ENCODE measurements around the gene POLR2I.
"Not testable (repeated sequence)": the region's sequence is repeated elsewhere in the genome, so short reads cannot be mapped to it uniquely, and the experiment has no call there.

The POLR2I gene

DNA sequence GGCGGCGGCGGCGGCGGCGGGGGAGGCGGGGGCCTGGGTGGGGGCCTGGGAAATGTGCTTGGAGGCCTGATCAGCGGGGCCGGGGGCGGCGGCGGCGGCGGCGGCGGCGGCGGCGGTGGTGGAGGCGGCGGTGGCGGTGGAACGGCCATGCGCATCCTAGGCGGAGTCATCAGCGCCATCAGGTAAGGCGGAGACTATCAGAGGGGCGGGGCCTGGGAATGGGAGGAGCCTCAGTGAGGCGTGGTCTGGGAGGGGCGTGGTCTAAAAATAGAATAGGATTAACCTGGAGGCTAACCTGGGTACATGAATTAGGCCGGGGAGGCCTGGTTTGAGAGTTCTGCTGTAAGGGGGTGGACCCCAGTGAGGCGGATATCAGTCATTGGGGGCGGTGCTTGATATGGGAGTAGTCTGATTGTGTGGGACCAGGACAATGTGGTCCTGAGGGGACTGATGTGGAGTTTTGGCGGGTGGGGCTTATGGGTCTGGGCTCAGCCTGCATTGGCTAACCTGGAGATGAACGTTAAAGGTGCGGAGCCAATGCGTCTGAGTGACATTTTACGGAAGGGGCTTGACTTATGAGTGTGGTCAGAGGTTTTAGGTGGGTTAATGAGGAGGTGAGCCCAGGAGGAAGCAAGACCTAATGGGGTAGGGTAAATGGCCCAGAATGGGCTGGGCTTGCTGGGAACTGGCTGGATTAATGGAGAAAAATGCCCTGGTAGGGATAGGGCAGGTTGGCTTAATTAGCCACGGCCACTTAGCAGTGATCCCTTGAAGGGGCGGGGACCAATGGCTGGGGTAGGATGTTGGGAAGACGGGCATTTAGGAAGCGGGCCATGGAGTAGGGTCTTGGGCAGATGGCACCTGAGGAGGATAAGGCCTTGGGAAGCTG lies 26.6 kb upstream of the POLR2I start:
- TF ChIP-seq, protein P1, sequence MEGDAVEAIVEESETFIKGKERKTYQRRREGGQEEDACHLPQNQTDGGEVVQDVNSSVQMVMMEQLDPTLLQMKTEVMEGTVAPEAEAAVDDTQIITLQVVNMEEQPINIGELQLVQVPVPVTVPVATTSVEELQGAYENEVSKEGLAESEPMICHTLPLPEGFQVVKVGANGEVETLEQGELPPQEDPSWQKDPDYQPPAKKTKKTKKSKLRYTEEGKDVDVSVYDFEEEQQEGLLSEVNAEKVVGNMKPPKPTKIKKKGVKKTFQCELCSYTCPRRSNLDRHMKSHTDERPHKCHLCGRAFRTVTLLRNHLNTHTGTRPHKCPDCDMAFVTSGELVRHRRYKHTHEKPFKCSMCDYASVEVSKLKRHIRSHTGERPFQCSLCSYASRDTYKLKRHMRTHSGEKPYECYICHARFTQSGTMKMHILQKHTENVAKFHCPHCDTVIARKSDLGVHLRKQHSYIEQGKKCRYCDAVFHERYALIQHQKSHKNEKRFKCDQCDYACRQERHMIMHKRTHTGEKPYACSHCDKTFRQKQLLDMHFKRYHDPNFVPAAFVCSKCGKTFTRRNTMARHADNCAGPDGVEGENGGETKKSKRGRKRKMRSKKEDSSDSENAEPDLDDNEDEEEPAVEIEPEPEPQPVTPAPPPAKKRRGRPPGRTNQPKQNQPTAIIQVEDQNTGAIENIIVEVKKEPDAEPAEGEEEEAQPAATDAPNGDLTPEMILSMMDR (conservative IDR thresholded peaks at IDR 0.05), result no peak
- no peak for TF ChIP-seq ZFX (IDR thresholded peaks at IDR 0.05)
- peak overlapping the region; percentile 96 for H3K27ac ChIP-seq

DNA sequence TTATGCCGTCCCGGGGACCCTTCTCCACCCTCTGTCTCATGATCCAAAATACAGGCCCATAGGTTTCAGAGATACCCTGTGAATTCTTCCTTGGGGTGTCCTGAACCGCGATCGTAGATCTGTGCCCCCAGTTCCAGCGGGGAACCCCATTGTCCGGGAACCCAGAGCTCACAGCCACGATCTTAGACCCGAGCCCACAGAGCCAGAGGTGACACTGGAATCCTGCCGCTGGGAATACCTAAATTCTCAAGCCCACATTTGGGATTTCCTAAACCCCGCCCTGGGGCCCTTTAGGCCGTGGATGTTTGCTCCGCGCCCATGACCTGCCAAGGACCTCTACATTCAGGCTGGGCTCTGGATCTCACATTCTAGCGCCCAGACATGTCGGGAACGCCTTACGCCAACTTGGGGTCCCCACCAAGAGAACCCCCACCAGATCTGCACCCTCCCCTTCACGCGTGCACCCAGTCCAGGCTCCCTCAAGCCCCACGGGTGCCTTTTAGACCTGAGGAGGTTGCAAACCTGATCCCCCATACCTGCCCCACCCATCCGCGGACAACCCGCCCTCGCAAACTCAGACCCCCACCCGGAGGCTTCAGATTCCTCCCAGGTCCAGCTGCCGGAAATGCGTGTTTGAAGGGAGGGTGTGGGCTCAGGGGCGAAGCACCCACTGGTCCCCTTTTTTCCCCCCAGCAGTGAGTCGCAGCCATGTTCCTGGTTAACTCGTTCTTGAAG lies 25.8 kb upstream of the POLR2I start:
- H3K27ac ChIP-seq, result peak overlapping the region; percentile 96
- TF ChIP-seq ZFX (IDR thresholded peaks at IDR 0.05), result no peak
- TF ChIP-seq, protein P1 (conservative IDR thresholded peaks at IDR 0.05), result no peak

- peak within 1 kb of the TSS; percentile 96 for H3K27ac ChIP-seq
- TF ChIP-seq ZFX (IDR thresholded peaks at IDR 0.05), result 0 out of 2 replicates have a peak, but pooled peaks have one; percentile 31
- TF ChIP-seq, protein P1 (conservative IDR thresholded peaks at IDR 0.05), result no peak
These were observed 25.0 kb upstream of the POLR2I start, which contains the start of gene CAPNS1 for GRCh38 chr19:36139473-36140303. Gene CAPNS1 (plus strand): TSS chr19:36140066. CDS start chr19:36141012, 946 bp downstream.

DNA sequence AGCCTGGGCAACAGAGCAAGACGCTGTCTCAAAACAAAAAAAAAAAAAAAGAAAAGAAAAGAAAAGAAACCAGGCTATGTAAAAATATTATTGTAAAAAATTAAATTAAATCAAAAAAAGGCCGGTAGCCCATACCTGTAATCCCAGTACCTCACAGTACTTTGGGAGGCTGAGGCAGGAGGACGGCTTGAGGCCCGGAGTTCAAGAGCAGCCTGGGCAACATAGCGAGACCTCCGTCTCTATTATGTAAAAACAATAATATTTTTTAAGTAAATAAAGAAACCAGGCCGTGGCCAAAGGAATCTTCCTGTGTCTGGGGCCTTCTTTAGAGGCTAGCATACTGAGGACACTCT lies 24.4 kb upstream of the POLR2I start:
- TF ChIP-seq, protein P1 (conservative IDR thresholded peaks at IDR 0.05), result no peak
- TF ChIP-seq ZFX (IDR thresholded peaks at IDR 0.05), result no peak
- H3K27ac ChIP-seq, result peak overlapping the region; percentile 96

DNA sequence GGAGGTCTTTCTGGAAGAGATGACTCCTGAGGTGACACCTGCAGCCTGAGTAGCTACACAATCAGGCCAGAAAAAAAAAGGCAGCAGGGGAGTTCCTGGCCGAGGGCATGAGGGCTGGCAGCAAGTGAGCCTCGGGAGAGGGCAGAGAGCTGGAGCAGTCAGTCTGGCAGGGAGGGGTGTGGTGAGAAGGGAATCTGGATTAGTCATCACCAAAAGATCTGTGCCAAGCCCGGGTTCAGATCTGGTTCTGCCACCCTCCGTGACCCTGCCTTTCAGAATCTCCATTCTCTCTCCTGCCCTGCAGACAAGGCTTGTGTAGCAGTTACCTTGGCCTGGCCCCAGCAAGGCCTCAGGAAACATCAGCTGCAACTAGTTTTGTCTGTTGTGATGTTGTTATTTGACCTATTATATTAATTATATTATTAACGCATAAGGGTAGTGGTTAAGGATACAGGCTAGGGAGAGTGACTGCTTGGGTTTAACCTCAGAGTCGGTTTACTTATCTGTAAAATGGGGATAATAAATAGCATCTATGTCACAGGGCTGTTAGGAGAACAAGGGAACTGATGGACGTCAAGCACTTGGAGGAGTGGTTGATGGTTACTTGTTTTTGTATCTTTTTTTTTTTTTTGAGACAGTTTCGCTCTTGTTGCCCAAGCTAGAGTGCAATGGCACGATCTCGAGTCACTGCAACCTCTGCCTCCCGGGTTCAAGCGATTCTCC lies 22.4 kb upstream of the POLR2I start:
- TF ChIP-seq, protein P1 (conservative IDR thresholded peaks at IDR 0.05), result no peak
- no peak for TF ChIP-seq ZFX (IDR thresholded peaks at IDR 0.05)
- peak overlapping the region; percentile 96 for H3K27ac ChIP-seq

DNA sequence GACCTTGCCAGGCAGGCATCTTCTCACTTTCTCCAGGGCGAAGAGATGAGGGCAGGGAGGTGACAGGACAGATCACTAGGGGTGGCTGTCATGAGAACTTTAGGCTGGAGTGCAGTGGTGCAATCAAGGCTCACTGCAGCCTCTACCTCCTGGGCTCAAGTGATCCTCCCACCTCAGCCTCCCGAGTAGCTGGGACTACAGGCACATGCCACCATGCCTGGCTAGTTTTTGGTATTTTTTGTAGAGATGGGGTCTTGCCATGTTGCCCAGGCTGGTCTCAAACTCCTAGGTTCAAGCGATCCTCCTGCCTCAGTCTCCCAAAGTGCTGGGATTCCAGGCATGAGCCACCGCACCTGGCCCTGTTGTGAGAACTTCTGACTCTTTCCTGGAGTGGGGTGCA lies 20.2 kb upstream of the POLR2I start:
- not testable (repeated sequence) for H3K27ac ChIP-seq

GRCh38 chr19:36131221-36131620 lies 16.5 kb upstream of the POLR2I start:
- H3K27ac ChIP-seq, result not testable (repeated sequence)
